ENCODE measurements around the gene PRKCE. TPM values are rescaled to one million over a fixed set of nuclear protein-coding genes. Genes with fewer than 3 reads are reported as not detected.

PRKCE gene
- total RNA-seq, 6 experiments from 2014 or later, result 5.2 to 18.8 (median 11.0) TPM

GRCh38 chr2:46153996-46154753, 502.7 kb downstream of the PRKCE start:
- TF ChIP-seq POLR2A (IDR thresholded peaks at IDR 0.05) (no peak), CTCF (IDR thresholded peaks at IDR 0.05) (no peak)
- intact Hi-C loops (cut with DNase I), result no loop called here
- Histone ChIP-seq H3K27ac (no peak overlapping the region), H3K4me1 (no peaks in the 10 kb centered on the region), H3K27me3 (no peaks in the 10 kb centered on the region), H3K4me3 (no peak overlapping the region), H3K9me3 (no peaks in the 10 kb centered on the region), H3K36me3 (no peaks in the 10 kb centered on the region)
- ATAC-seq, result no peak
- no peak for DNase-seq
- 93% methylated on average over 9 of the region's 23 CpGs for WGBS (ENCODE audit: insufficient coverage, low coverage, low lambda C conversion rate, missing lambda C conversion rate)

GRCh38 chr2:46157072-46157965, 505.8 kb downstream of the PRKCE start:
- no peak overlapping the region for H3K27ac ChIP-seq
- H3K27me3 ChIP-seq, result no peaks in the 10 kb centered on the region
- H3K4me3 ChIP-seq, result no peak overlapping the region
- no peaks in the 10 kb centered on the region for H3K9me3 ChIP-seq
- no peaks in the 10 kb centered on the region for H3K4me1 ChIP-seq
- H3K36me3 ChIP-seq, result peaks cover 0 to 2% (median 0%) of the 10 kb centered on the region in 4 donors
- ATAC-seq, result peak; percentile 48 to 76 (median 68)
- TF ChIP-seq CTCF (IDR thresholded peaks at IDR 0.05) (no peak), POLR2A (IDR thresholded peaks at IDR 0.05) (no peak)
- DNase-seq, result no peak
- intact Hi-C loops (cut with DNase I), result no loop called here
- WGBS (ENCODE audit: insufficient coverage, low coverage, low lambda C conversion rate, missing lambda C conversion rate), result 56% methylated on average over 3 of the region's 9 CpGs

- H3K4me1 ChIP-seq, result no peaks in the 10 kb centered on the region
- H3K9me3 ChIP-seq, result no peaks in the 10 kb centered on the region
- H3K36me3 ChIP-seq, result peaks cover 0 to 2% (median 0%) of the 10 kb centered on the region in 4 donors
- H3K4me3 ChIP-seq, result no peak overlapping the region
- no peak for TF ChIP-seq CTCF (IDR thresholded peaks at IDR 0.05)
- no peak overlapping the region for H3K27ac ChIP-seq
- no peak for ATAC-seq
- no peak for DNase-seq
- 67% methylated on average over 1 of the region's 1 CpG for WGBS (ENCODE audit: insufficient coverage, low coverage, low lambda C conversion rate, missing lambda C conversion rate)
- no peaks in the 10 kb centered on the region for H3K27me3 ChIP-seq
- intact Hi-C loops (cut with DNase I), result no loop called here
These were observed 506.5 kb downstream of the PRKCE start for GRCh38 chr2:46157966-46158310.

DNA sequence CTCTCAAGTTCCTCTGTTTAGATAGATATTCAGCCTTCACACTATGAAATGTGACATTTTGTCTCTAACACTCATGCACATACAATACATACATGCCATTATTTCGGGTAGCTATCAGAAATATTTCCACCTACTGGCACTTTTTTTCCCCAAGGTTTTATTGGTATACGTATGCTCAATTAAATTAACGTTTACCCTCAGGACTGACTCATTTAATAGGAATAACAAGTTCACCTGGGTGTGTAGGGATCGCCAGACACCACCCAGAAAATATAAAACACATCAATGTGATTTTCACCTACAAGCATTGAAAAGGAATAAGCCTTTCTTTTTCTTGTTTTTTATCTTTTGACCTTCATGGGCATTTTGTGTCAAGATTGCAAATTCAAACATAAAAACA, 507.2 kb downstream of the PRKCE start:
- no peak for DNase-seq
- Histone ChIP-seq H3K36me3 (peaks cover 0 to 2% (median 0%) of the 10 kb centered on the region in 4 donors), H3K4me3 (no peak overlapping the region), H3K27me3 (no peaks in the 10 kb centered on the region), H3K4me1 (no peaks in the 10 kb centered on the region), H3K27ac (no peak overlapping the region), H3K9me3 (no peaks in the 10 kb centered on the region)
- ATAC-seq, result no peak
- 90% methylated on average over 4 of the region's 4 CpGs for WGBS (ENCODE audit: insufficient coverage, low coverage, low lambda C conversion rate, missing lambda C conversion rate)
- intact Hi-C loops (cut with DNase I), result no loop called here
- TF ChIP-seq POLR2A (IDR thresholded peaks at IDR 0.05) (no peak), CTCF (IDR thresholded peaks at IDR 0.05) (no peak)
